GM21447 (cell line): ENCODE results near the gene TACC3.
A peak's percentile ranks its signal among the peaks of the same experiment; 100 is the strongest.

ENCODE experiments used
- ATAC-seq: cut with Tn5 transposase; IDR thresholded peaks from one replicate; pipeline ENCODE4 v1.9.1; 2021; ENCODE audit not compliant: unreplicated experiment

TACC3 gene

GRCh38 chr4:1744552-1744951 is 23.2 kb downstream of the TACC3 start:
- ATAC-seq, result no peak

- ATAC-seq, result no peak
Observed at GRCh38 chr4:1745165-1745564, 23.8 kb downstream of the TACC3 start.

- no peak for ATAC-seq
Observed at GRCh38 chr4:1745697-1746096, 24.4 kb downstream of the TACC3 start.

GRCh38 chr4:1746265-1746691 is 25.0 kb downstream of the TACC3 start:
- peak; percentile 62 for ATAC-seq

- ATAC-seq, result no peak
Observed at GRCh38 chr4:1746919-1747602, 25.7 kb downstream of the TACC3 start.

GRCh38 chr4:1747603-1747967 is 26.3 kb downstream of the TACC3 start:
- no peak for ATAC-seq

- no peak for ATAC-seq
Observed at GRCh38 chr4:1748465-1748995, 27.2 kb downstream of the TACC3 start.

- no peak for ATAC-seq
Observed at GRCh38 chr4:1749370-1749769, 28.0 kb downstream of the TACC3 start.

GRCh38 chr4:1749826-1750225 is 28.5 kb downstream of the TACC3 start:
- ATAC-seq, result no peak

GRCh38 chr4:1750381-1751154 is 29.2 kb downstream of the TACC3 start:
- no peak for ATAC-seq

- no peak for ATAC-seq
Observed at GRCh38 chr4:1751155-1751918, 30.0 kb downstream of the TACC3 start.

GRCh38 chr4:1751919-1752283 is 30.6 kb downstream of the TACC3 start:
- no peak for ATAC-seq

GRCh38 chr4:1752284-1753041 is 31.1 kb downstream of the TACC3 start:
- no peak for ATAC-seq

GRCh38 chr4:1753294-1753696 is 32.0 kb downstream of the TACC3 start:
- no peak for ATAC-seq

- no peak for ATAC-seq
Observed at GRCh38 chr4:1753697-1754311, 32.5 kb downstream of the TACC3 start.

- no peak for ATAC-seq
Observed at GRCh38 chr4:1754336-1754735, 33.0 kb downstream of the TACC3 start.

GRCh38 chr4:1755297-1755696 is 34.0 kb downstream of the TACC3 start:
- no peak for ATAC-seq

GRCh38 chr4:1756079-1756478 is 34.8 kb downstream of the TACC3 start:
- ATAC-seq, result no peak

GRCh38 chr4:1756893-1757779 is 35.8 kb downstream of the TACC3 start:
- no peak for ATAC-seq
